B cell (primary cell): ENCODE measurements around the gene C1orf116. TPM values are rescaled to one million over a fixed set of nuclear protein-coding genes. Genes with fewer than 3 reads are reported as not detected.

ENCODE experiments used
- ATAC-seq: fragments of 200-7000 bp; cut with Tn5 transposase; one replicate; pipeline ENCODE4 v1.10.0; 2021; ENCODE audit warnings: low read depth, mild to moderate bottlenecking, moderate number of reproducible peaks, moderate library complexity
- CTCF ChIA-PET: fragments of 350-600 bp; sonication (Branson Sonifier 250); formaldehyde crosslinking; loops from one replicate; lab custom pipeline; 2021; ENCODE audit warnings: antibody characterized with exemption, inconsistent platforms; lab: Charles Lee
- POLR2A ChIA-PET: fragments of 350-600 bp; sonication (Branson Sonifier 250); formaldehyde crosslinking; loops from one replicate; lab custom pipeline; 2021; ENCODE audit warnings: antibody characterized with exemption; lab: Charles Lee
- DNase-seq: peaks from one replicate; pipeline ENCODE4 v3.0.0; 2013
- H2AFZ ChIP-seq: 2 replicates; pipeline ENCODE4 v1.6.1; 2012; ENCODE audit warnings: mild to moderate bottlenecking, low read depth, low read length; ENCODE audit not compliant: insufficient read depth, poor library complexity, severe bottlenecking
- H3K27ac ChIP-seq, 2 donors: 1 replicate in 1 of 2; 2 replicates in 1 of 2; pipeline ENCODE4 v1.5.1; 2012 to 2013; ENCODE audit warnings: low read length in 2 of 2, mild to moderate bottlenecking in 2 of 2, moderate library complexity in 1 of 2
- H3K27me3 ChIP-seq, 4 experiments: fragments of 200-600 bp in 1 of 4; sonication (generic) in 1 of 4; replicated peaks in 1 of 4; 1 replicate in 2 of 4; 2 replicates in 2 of 4; pipeline versions ENCODE4 v1.6.1 to v1.7.0; 2013 to 2016; ENCODE audit warnings: low read length in 3 of 4, mild to moderate bottlenecking in 2 of 4, mixed read lengths in 1 of 4, moderate library complexity in 1 of 4; ENCODE audit not compliant: insufficient read depth in 4 of 4, control insufficient read depth in 3 of 4; ENCODE audit errors: control extremely low read depth in 1 of 4
- H3K36me3 ChIP-seq, 2 experiments: replicated peaks in 1 of 2; 1 replicate in 1 of 2; 2 replicates in 1 of 2; pipeline versions ENCODE4 v1.6.1 to v1.7.1; 2013; ENCODE audit warnings: low read length in 1 of 2; ENCODE audit not compliant: insufficient read depth in 2 of 2, control insufficient read depth in 1 of 2; ENCODE audit errors: control extremely low read depth in 1 of 2, extremely low read depth in 1 of 2
- H3K4me1 ChIP-seq, 2 donors: fragments of 200-600 bp in 1 of 2; sonication (generic) in 1 of 2; 1 replicate in 1 of 2; 2 replicates in 1 of 2; pipeline versions ENCODE4 v1.5.1 to v1.6.1; 2013 to 2017; ENCODE audit warnings: low read length in 2 of 2; ENCODE audit not compliant: control insufficient read depth in 2 of 2, insufficient read depth in 2 of 2
- H3K4me2 ChIP-seq: replicated peaks from 2 replicates; pipeline ENCODE3; 2012; ENCODE audit warnings: mild to moderate bottlenecking, low read depth, low read length; ENCODE audit not compliant: poor library complexity, severe bottlenecking
- H3K4me3 ChIP-seq, 5 experiments: fragments of 200-600 bp in 1 of 5; sonication (generic) in 1 of 5; 1 replicate in 3 of 5; 2 replicates in 2 of 5; pipeline versions ENCODE4 v1.5.1 to v1.7.0; 2011 to 2016; ENCODE audit warnings: low read length in 4 of 5, mild to moderate bottlenecking in 4 of 5, low read depth in 2 of 5, control low read depth in 1 of 5, moderate library complexity in 1 of 5; ENCODE audit not compliant: insufficient read depth in 1 of 5; ENCODE audit errors: control extremely low read depth in 1 of 5, extremely low read depth in 1 of 5
- H3K79me2 ChIP-seq: fragments of 200-600 bp; sonication (generic); one replicate; pipeline ENCODE4 v1.6.0; 2016; ENCODE audit warnings: low read length; ENCODE audit not compliant: control insufficient read depth, insufficient read depth
- H3K9ac ChIP-seq: fragments of 200-600 bp; sonication (generic); 2 replicates; pipeline ENCODE4 v1.6.1; 2017; ENCODE audit warnings: mild to moderate bottlenecking, low read length, moderate library complexity
- H3K9me3 ChIP-seq, 3 donors: one replicate each; pipeline versions ENCODE4 v1.6.1 to v1.7.1; 2013; ENCODE audit warnings: low read length in 2 of 3; ENCODE audit not compliant: control insufficient read depth in 2 of 3, insufficient read depth in 1 of 3; ENCODE audit errors: control extremely low read depth in 1 of 3
- H4K20me1 ChIP-seq: 2 replicates; pipeline ENCODE4 v1.6.0; 2012; ENCODE audit warnings: mild to moderate bottlenecking, low read length; ENCODE audit not compliant: insufficient read depth, control insufficient read depth, poor library complexity, severe bottlenecking
- H3K27ac Mint-ChIP-seq: one replicate; pipeline ENCODE4 v1.8.0; 2021; ENCODE audit warnings: mixed read lengths
- H3K27me3 Mint-ChIP-seq: one replicate; pipeline ENCODE4 v1.8.0; 2021; ENCODE audit warnings: mixed read lengths
- H3K4me1 Mint-ChIP-seq: one replicate; pipeline ENCODE4 v1.8.0; 2021; ENCODE audit warnings: mixed read lengths
- H3K4me3 Mint-ChIP-seq: one replicate; pipeline ENCODE4 v1.8.0; 2021; ENCODE audit warnings: mixed read lengths
- H3K9me3 Mint-ChIP-seq: one replicate; pipeline ENCODE4 v1.8.0; 2022; ENCODE audit warnings: mixed read lengths; ENCODE audit not compliant: insufficient read depth
- CTCF ChIP-seq: fragments of 200-600 bp; IDR thresholded peaks from one replicate; pipeline ENCODE4 v1.8.0; 2022; ENCODE audit warnings: antibody characterized with exemption, mild to moderate bottlenecking
- EZH2 ChIP-seq: IDR thresholded peaks from 2 replicates; pipeline ENCODE4 v1.6.1; 2012; ENCODE audit warnings: borderline replicate concordance, low read depth, mild to moderate bottlenecking, moderate library complexity, low read length; ENCODE audit not compliant: insufficient read depth, poor library complexity, severe bottlenecking
- WGBS: methylation state at CpG from one replicate; pipeline ENCODE4 v1.1.5; 2013; ENCODE audit warnings: missing lambda C conversion rate; ENCODE audit not compliant: insufficient coverage; 5-methylcytosine and 5-hydroxymethylcytosine counted together
- intact Hi-C: fragments of 100-400 bp; cut with micrococcal nuclease; formaldehyde crosslinking; loops from one replicate; pipeline ENCODE4 v1.10.0; 2022
- polyA plus RNA-seq: library from polyadenylated mRNA; depleted of rRNA; stranded (reverse); fragments of >200 nt; gene quantifications from 2 replicates; pipeline ENCODE4 v1.2.3, GENCODE V29; 2012
- total RNA-seq, 2 donors: library from RNA; stranded (reverse); fragments of 120-200 nt in 1 of 2; gene quantifications; 1 replicate in 1 of 2; 2 replicates in 1 of 2; pipeline versions ENCODE4 v1.2.3 to v1.2.4, GENCODE V29; 2013 to 2022

Gene C1orf116
- total and polyA plus RNA-seq, 2 donors (not counting 1 experiment from before 2014, with no cell fraction given): 0.09 TPM; not detected in 1

GRCh38 chr1:207002724-207003146 lies 29.8 kb downstream of the C1orf116 start:
- WGBS: 89% methylated on average over 1 of the region's 1 CpG
- no peak overlapping the region for H3K9ac ChIP-seq
- no peaks in the 10 kb centered on the region for H4K20me1 ChIP-seq
- CTCF ChIA-PET: interaction anchor here (1.8 to 5.1 kb wide), 5 partner anchors 10 to 20 kb away, joined by 6 to 26 read pairs (median 11); no protein-coding TSS in a partner anchor
- H3K4me3 Mint-ChIP-seq: no peak overlapping the region
- H3K27me3 ChIP-seq: peaks cover 0 to 7% (median 2%) of the 10 kb centered on the region in 4 experiments
- no peaks in the 10 kb centered on the region for H3K9me3 ChIP-seq
- H3K79me2 ChIP-seq: no peaks in the 10 kb centered on the region
- no peak overlapping the region for H3K4me2 ChIP-seq
- TF ChIP-seq CTCF: no peak
- no peak for TF ChIP-seq EZH2
- H3K27me3 Mint-ChIP-seq: peaks cover 11% of the 10 kb centered on the region
- H3K4me1 ChIP-seq: peaks cover 3 to 4% of the 10 kb centered on the region in 2 donors
- H2AFZ ChIP-seq: no peak overlapping the region
- no peak overlapping the region for H3K27ac ChIP-seq
- no peaks in the 10 kb centered on the region for H3K36me3 ChIP-seq
- ATAC-seq (no peak), DNase-seq (no peak)
- intact Hi-C loops: no loop called here
- H3K9me3 Mint-ChIP-seq: no peaks in the 10 kb centered on the region
- POLR2A ChIA-PET: no interaction called here
- H3K4me3 ChIP-seq: no peak overlapping the region
- H3K27ac Mint-ChIP-seq: no peak overlapping the region
- peaks cover 2% of the 10 kb centered on the region for H3K4me1 Mint-ChIP-seq

- Histone ChIP-seq H3K79me2 (no peaks in the 10 kb centered on the region), H2AFZ (no peak overlapping the region), H3K27ac (no peak overlapping the region), H3K4me3 (no peak overlapping the region), H3K4me2 (no peak overlapping the region), H3K9ac (no peak overlapping the region), H3K4me1 (peaks cover 3 to 4% of the 10 kb centered on the region in 2 donors), H4K20me1 (no peaks in the 10 kb centered on the region), H3K27me3 (peaks cover 0 to 3% (median 0%) of the 10 kb centered on the region in 4 experiments), H3K36me3 (no peaks in the 10 kb centered on the region), H3K9me3 (no peaks in the 10 kb centered on the region)
- DNase-seq (no peak), ATAC-seq (no peak)
- 100% methylated on average over 1 of the region's 5 CpGs for WGBS
- no peaks in the 10 kb centered on the region for H3K9me3 Mint-ChIP-seq
- H3K27ac Mint-ChIP-seq: no peak overlapping the region
- H3K4me1 Mint-ChIP-seq: peaks cover 2% of the 10 kb centered on the region
- H3K27me3 Mint-ChIP-seq: peaks cover 7% of the 10 kb centered on the region
- CTCF ChIA-PET: interaction anchor here (1.3 to 5.1 kb wide), 4 partner anchors 11 to 26 kb away, joined by 3 to 21 read pairs (median 8); no protein-coding TSS in a partner anchor
- no peak overlapping the region for H3K4me3 Mint-ChIP-seq
- intact Hi-C loops: no loop called here
- POLR2A ChIA-PET: no interaction called here
- TF ChIP-seq EZH2 (no peak), CTCF (no peak)
Measured at GRCh38 chr1:207001492-207002245, 30.9 kb downstream of the C1orf116 start.
